Esophagus muscularis mucosa (tissue), 4 donors: Measurements from ENCODE around the gene LOXL1. TPM values are rescaled to one million over a fixed set of nuclear protein-coding genes. Genes with fewer than 3 reads are reported as not detected.

Experiments used
- DNase-seq: peaks from one replicate; pipeline ENCODE4 v3.0.0-alpha.2; 2017; ENCODE audit errors: extremely low spot score
- H3K27ac ChIP-seq, 4 donors: fragments of 200-600 bp; sonication (generic); replicated peaks in 1 of 4; 1 replicate in 3 of 4; 2 replicates in 1 of 4; pipeline ENCODE4 v1.5.1; 2016 to 2019; ENCODE audit warnings: mild to moderate bottlenecking in 1 of 4
- H3K27me3 ChIP-seq, 4 donors: fragments of 200-600 bp; sonication (generic); one replicate each; pipeline versions ENCODE4 v1.5.1 to v1.6.0; 2016 to 2019
- H3K36me3 ChIP-seq, 4 donors: fragments of 200-600 bp; sonication (generic); one replicate each; pipeline ENCODE4 v1.5.1; 2016 to 2019
- H3K4me1 ChIP-seq, 4 donors: fragments of 200-600 bp; sonication (generic); one replicate each; pipeline ENCODE4 v1.5.1; 2016 to 2019
- H3K4me3 ChIP-seq, 4 donors: fragments of 200-600 bp; sonication (generic); 1 replicate in 2 of 4; 2 replicates in 2 of 4; pipeline ENCODE4 v1.5.1; 2016 to 2019; ENCODE audit warnings: mild to moderate bottlenecking in 4 of 4, moderate library complexity in 1 of 4
- H3K9me3 ChIP-seq, 4 donors: fragments of 200-600 bp; sonication (generic); 1 replicate in 3 of 4; 2 replicates in 1 of 4; pipeline ENCODE4 v1.5.1; 2016 to 2019
- EP300 ChIP-seq: sonication (generic); formaldehyde crosslinking; IDR thresholded peaks from one replicate; pipeline ENCODE4 v1.6.1; 2017; ENCODE audit warnings: antibody characterized with exemption
- POLR2A ChIP-seq: fragments of 450-650 bp; IDR thresholded peaks from one replicate; pipeline ENCODE4 v1.6.1; 2017; ENCODE audit warnings: antibody characterized with exemption, moderate library complexity, mild to moderate bottlenecking, low read depth
- POLR2AphosphoS5 ChIP-seq, 2 donors: sonication (generic); formaldehyde crosslinking; IDR thresholded peaks; one replicate each; pipeline ENCODE4 v1.6.1; 2017; ENCODE audit warnings: antibody characterized with exemption in 2 of 2
- WGBS: methylation state at CpG from one replicate; pipeline ENCODE4 v1.1.5; 2018; 5-methylcytosine and 5-hydroxymethylcytosine counted together
- intact Hi-C: fragments of 100-400 bp; cut with DNase I; formaldehyde crosslinking; loops from one replicate; pipeline ENCODE4 v1.15.1; 2023
- total RNA-seq, 4 donors: library from RNA; depleted of rRNA; stranded (reverse); fragments of >200 nt; gene quantifications; one replicate each; pipeline versions ENCODE4 v1.1.0 to v1.2.1, GENCODE V29; 2016
- TF ChIP-seq, protein P1 (sequence below), 3 experiments: fragments of 200-600 bp in 2 of 3; fragments of 450-650 bp in 1 of 3; sonication (generic) in 2 of 3; IDR thresholded peaks; one replicate each; pipeline ENCODE4 v1.5.1; 2017 to 2019; ENCODE audit warnings: antibody characterized with exemption in 3 of 3, mild to moderate bottlenecking in 2 of 3, moderate library complexity in 1 of 3

Gene LOXL1
- total RNA-seq, 4 donors from 2014 or later: 19.7 to 84.3 (median 39.1) TPM

DNA sequence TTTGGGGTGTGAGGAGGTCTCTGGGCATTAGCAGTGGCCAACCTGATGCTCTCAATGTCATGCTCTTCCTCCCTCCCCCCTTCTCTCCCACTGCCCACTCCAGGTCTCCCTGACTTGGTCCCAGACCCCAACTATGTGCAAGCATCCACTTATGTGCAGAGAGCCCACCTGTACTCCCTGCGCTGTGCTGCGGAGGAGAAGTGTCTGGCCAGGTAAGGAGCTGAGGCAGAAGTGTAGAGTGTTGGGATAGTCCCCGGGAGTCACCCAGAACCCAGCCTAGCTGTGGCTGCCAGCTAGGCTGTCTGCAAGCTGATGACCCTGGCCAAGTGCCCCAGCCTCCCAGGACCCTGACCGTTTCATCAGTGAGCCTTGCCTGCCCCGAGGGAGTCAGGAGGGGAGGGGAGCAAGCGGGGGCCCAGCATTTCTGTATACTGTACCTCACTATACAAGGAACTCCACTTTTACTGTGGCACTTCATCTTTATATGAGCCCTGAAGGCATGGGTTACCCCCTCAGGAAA, 16.5 kb downstream of the LOXL1 start:
- Histone ChIP-seq H3K36me3 (peaks cover 6 to 31% (median 14%) of the 10 kb centered on the region in 4 donors), H3K27me3 (no peaks in the 10 kb centered on the region), H3K9me3 (no peaks in the 10 kb centered on the region), H3K4me3 (no peak overlapping the region), H3K4me1 (peaks cover 11 to 47% (median 31%) of the 10 kb centered on the region in 4 donors), H3K27ac (peak overlapping the region in 1 of 4 donors; percentile 13)
- DNase-seq: no peak
- intact Hi-C loops: no loop called here
- TF ChIP-seq POLR2AphosphoS5 (IDR thresholded peaks at IDR 0.05): no peak
- TF ChIP-seq, protein P1, sequence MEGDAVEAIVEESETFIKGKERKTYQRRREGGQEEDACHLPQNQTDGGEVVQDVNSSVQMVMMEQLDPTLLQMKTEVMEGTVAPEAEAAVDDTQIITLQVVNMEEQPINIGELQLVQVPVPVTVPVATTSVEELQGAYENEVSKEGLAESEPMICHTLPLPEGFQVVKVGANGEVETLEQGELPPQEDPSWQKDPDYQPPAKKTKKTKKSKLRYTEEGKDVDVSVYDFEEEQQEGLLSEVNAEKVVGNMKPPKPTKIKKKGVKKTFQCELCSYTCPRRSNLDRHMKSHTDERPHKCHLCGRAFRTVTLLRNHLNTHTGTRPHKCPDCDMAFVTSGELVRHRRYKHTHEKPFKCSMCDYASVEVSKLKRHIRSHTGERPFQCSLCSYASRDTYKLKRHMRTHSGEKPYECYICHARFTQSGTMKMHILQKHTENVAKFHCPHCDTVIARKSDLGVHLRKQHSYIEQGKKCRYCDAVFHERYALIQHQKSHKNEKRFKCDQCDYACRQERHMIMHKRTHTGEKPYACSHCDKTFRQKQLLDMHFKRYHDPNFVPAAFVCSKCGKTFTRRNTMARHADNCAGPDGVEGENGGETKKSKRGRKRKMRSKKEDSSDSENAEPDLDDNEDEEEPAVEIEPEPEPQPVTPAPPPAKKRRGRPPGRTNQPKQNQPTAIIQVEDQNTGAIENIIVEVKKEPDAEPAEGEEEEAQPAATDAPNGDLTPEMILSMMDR (IDR thresholded peaks at IDR 0.05): no peak
- TF ChIP-seq POLR2A: no peak
- no peak for TF ChIP-seq EP300
- WGBS: 65% methylated on average over 5 of the region's 6 CpGs

DNA sequence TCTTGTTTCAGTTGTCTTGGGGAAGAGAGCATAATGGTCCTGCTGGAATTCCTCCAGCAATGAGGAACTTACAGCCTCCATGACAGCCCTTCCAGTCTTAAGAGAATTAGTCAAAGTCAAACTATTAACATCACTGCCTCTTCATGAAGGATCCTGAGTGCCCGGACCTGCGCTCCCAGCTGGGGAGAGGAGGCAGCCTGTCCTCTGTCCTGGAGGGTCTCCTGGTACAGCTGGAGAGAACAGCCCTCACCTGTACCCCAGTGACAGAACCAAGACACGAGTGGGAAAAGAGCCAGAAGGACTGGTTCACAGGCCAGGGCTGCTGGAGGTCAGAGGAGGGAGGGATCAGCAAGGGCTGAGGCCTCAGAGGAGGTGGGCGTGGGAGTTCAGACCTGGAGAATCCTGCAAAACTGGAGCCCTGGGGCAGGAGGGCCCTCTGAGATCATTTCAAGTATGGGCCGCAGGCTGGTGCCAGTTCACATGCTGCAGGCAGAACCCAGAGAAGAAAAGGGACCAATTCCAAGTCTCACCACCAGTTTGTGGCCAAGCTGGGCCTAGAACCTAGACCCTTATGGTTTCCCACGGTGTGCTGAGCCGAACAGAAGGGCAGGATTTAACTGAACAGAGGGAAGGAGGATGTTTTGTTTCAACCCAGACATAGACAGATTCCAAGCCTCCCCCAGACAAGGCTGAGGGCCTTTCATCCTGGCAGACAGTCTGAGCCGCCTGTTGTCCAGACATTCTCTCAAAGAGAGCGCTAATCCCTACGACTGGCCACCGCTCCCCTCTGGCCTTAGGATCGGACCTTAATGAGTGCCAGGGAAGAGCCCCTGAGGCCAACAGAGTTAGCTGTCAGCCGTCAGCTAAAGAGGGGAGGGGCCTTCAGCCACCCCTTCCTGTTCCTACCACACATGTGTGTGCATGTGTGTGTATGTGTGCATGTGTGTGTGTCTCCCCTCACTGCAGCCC, 18.2 kb downstream of the LOXL1 start:
- TF ChIP-seq POLR2AphosphoS5 (IDR thresholded peaks at IDR 0.05) (no peak), EP300 (no peak), POLR2A (no peak)
- TF ChIP-seq, protein P1 (IDR thresholded peaks at IDR 0.05): no peak
- intact Hi-C loops: no loop called here
- Histone ChIP-seq H3K4me1 (peaks cover 9 to 41% (median 24%) of the 10 kb centered on the region in 4 donors), H3K36me3 (peaks cover 14 to 46% (median 29%) of the 10 kb centered on the region in 4 donors), H3K27me3 (no peaks in the 10 kb centered on the region), H3K9me3 (no peaks in the 10 kb centered on the region), H3K27ac (peak overlapping the region in 2 of 4 donors; percentile 3 to 20), H3K4me3 (no peak overlapping the region)
- DNase-seq: no peak
- WGBS: 62% methylated on average over 12 of the region's 13 CpGs

DNA sequence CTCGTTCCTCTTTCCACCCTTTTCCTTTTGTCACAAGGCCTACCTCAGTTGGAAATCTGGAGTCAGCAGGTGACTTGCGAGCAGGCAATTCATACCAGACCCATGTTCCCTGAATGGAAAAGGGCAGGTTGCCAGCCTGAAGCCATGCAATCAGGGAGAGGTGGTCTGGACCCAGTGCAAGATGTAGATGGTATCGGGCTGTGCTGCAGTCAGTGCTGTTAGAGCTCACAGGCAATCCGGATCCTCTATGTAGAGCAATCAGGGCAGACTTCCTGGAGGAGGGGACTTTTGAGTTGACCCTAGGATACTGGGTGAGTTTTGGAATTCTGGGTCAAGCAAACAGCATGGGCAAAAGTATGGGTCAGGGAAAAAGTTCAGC, 18.9 kb downstream of the LOXL1 start:
- peaks cover 9 to 34% (median 21%) of the 10 kb centered on the region in 4 donors for H3K4me1 ChIP-seq
- no peaks in the 10 kb centered on the region for H3K9me3 ChIP-seq
- H3K27me3 ChIP-seq: no peaks in the 10 kb centered on the region
- peaks cover 14 to 51% (median 31%) of the 10 kb centered on the region in 4 donors for H3K36me3 ChIP-seq
- TF ChIP-seq EP300 (no peak), POLR2AphosphoS5 (IDR thresholded peaks at IDR 0.05) (no peak), POLR2A (no peak)
- TF ChIP-seq, protein P1 (IDR thresholded peaks at IDR 0.05): no peak
- 94% methylated on average over 4 of the region's 4 CpGs for WGBS
- no peak for DNase-seq
- H3K4me3 ChIP-seq: no peak overlapping the region
- intact Hi-C loops: no loop called here
- peak overlapping the region in 1 of 4 donors; percentile 20 for H3K27ac ChIP-seq

DNA sequence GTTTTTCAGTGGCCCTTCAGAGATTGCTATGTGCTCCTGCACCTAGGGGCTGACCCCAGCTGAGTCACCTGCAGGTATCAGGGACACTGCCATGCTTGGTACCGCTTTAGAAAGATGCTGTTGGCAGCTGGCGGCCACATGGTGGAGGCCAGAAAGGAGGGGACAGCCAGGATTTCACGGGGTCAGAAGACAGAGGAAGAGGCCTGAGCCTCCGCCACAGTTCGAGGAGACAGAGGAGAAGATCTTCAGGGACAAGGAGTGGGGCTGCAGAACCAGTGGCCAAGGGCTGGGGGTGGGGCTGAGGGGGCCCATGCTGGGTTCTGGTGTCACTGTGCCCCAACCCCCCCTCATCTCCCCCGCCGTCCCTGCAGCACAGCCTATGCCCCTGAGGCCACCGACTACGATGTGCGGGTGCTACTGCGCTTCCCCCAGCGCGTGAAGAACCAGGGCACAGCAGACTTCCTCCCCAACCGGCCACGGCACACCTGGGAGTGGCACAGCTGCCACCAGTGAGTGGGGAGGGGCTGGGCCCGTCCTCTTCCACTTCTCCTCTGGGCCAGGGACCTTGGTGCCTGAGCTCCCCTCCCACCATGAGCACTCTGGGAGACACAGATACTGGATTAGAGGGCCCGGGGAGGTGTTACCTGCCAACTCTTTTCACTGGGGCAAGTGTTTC, 19.9 kb downstream of the LOXL1 start:
- intact Hi-C loops: no loop called here
- 85% methylated on average over 10 of the region's 17 CpGs for WGBS
- no peak for TF ChIP-seq POLR2A
- TF ChIP-seq, protein P1 (IDR thresholded peaks at IDR 0.05): no peak
- TF ChIP-seq POLR2AphosphoS5 (IDR thresholded peaks at IDR 0.05): no peak
- TF ChIP-seq EP300: no peak
- no peak for DNase-seq
- Histone ChIP-seq H3K27me3 (no peaks in the 10 kb centered on the region), H3K4me1 (peaks cover 11 to 32% (median 21%) of the 10 kb centered on the region in 4 donors), H3K9me3 (no peaks in the 10 kb centered on the region), H3K36me3 (peaks cover 14 to 51% (median 31%) of the 10 kb centered on the region in 4 donors), H3K4me3 (no peak overlapping the region), H3K27ac (no peak overlapping the region)
